Right cardiac atrium (tissue), 5 donors: ENCODE results near the gene LIMK2. TPM values are rescaled to one million over a fixed set of nuclear protein-coding genes. Genes with fewer than 3 reads are reported as not detected.

Experiments
- ATAC-seq, 2 donors: fragments of 200-7000 bp; cut with Tn5 transposase; one replicate each; pipeline versions ENCODE4 v1.8.0 to v1.9.1; 2020; ENCODE audit warnings: moderate library complexity in 2 of 2, mild to moderate bottlenecking in 1 of 2
- DNase-seq, 3 donors: peaks; one replicate each; pipeline ENCODE4 v3.0.0-alpha.2; 2020
- H3K27ac ChIP-seq: one replicate; pipeline ENCODE4 v1.5.1; 2013; ENCODE audit warnings: mild to moderate bottlenecking, low read length, control low read depth, moderate library complexity
- H3K27me3 ChIP-seq: one replicate; pipeline ENCODE4 v1.6.1; 2013; ENCODE audit not compliant: control insufficient read depth, insufficient read depth
- H3K4me1 ChIP-seq: one replicate; pipeline ENCODE4 v1.6.1; 2013; ENCODE audit warnings: low read length; ENCODE audit not compliant: control insufficient read depth, insufficient read depth
- H3K4me3 ChIP-seq: one replicate; pipeline ENCODE4 v1.5.1; 2013; ENCODE audit warnings: low read length, control low read depth
- H3K9me3 ChIP-seq: one replicate; pipeline ENCODE4 v1.6.1; 2013; ENCODE audit warnings: low read length; ENCODE audit not compliant: control insufficient read depth
- WGBS: extraction: QIAGEN DNeasy Blood & Tissue Kit; methylation state at CpG from one replicate; pipeline ENCODE4 v1.1.7; 2013; 5-methylcytosine and 5-hydroxymethylcytosine counted together
- intact Hi-C, 4 donors: fragments of 100-400 bp; cut with DNase I; formaldehyde crosslinking; loops; one replicate each; pipeline versions ENCODE4 v1.11.0 to v1.14.0; 2022 to 2023
- polyA plus RNA-seq: library from polyadenylated mRNA; stranded (reverse); fragments of 200-250 nt; gene quantifications from one replicate; pipeline ENCODE4 v1.2.3, GENCODE V29; 2013
- total RNA-seq, 4 donors: library from RNA; stranded (reverse); fragmentation: NEBNext Ultra II Directional; extraction: Animal tissue kit (Norgen Biotek cat#: 25700); gene quantifications; one replicate each; pipeline ENCODE4 v1.2.1, GENCODE V29; 2021
- donor health status: healthy with polysubstance abuse.
- donor health status: DM: no; HTN: yes; CAD: no.
- donor health status: DM: no; HTN: no; CAD: no.
- donor health status: DM: no; HTN: yes; CAD: no; lungs with severe emphysema.
- donor health status: DM: yes; HTN: yes; CAD: no.

Gene LIMK2
- total and polyA plus RNA-seq, 5 donors = 6.5 to 12.1 (median 10.2) TPM

GRCh38 chr22:31284281-31285155 lies 72.4 kb downstream of the LIMK2 start:
- intact Hi-C loops = no loop called here
- no peak overlapping the region for H3K27ac ChIP-seq
- no peaks in the 10 kb centered on the region for H3K4me1 ChIP-seq

GRCh38 chr22:31286360-31287255 lies 74.5 kb downstream of the LIMK2 start:
- ATAC-seq (no peak), DNase-seq (no peak)
- Histone ChIP-seq H3K9me3 (no peaks in the 10 kb centered on the region), H3K27me3 (no peaks in the 10 kb centered on the region), H3K4me3 (no peak overlapping the region), H3K4me1 (peaks cover 4% of the 10 kb centered on the region), H3K27ac (peak overlapping the region; percentile 3)
- WGBS = 86% methylated on average over 8 of the region's 8 CpGs
- intact Hi-C loops = no loop called here

More at GRCh38 chr22:31284281-31285155, 72.4 kb downstream of the LIMK2 start:
- Histone ChIP-seq H3K9me3 (no peaks in the 10 kb centered on the region), H3K27me3 (no peaks in the 10 kb centered on the region), H3K4me3 (no peak overlapping the region)
- DNase-seq = no peak
- ATAC-seq = peak in 1 of 2 donors; percentile 9
- WGBS = 39% methylated on average over 3 of the region's 3 CpGs

GRCh38 chr22:31287818-31288495 lies 75.9 kb downstream of the LIMK2 start:
- no peak for ATAC-seq
- no peaks in the 10 kb centered on the region for H3K27me3 ChIP-seq
- no peaks in the 10 kb centered on the region for H3K9me3 ChIP-seq
- 85% methylated on average over 6 of the region's 6 CpGs for WGBS
- peaks cover 4% of the 10 kb centered on the region for H3K4me1 ChIP-seq
- no peak overlapping the region for H3K4me3 ChIP-seq
- H3K27ac ChIP-seq = no peak overlapping the region
- intact Hi-C loops = no loop called here
- DNase-seq = no peak

- Histone ChIP-seq H3K9me3 (no peaks in the 10 kb centered on the region), H3K4me3 (no peak overlapping the region), H3K4me1 (peaks cover 4% of the 10 kb centered on the region), H3K27me3 (no peaks in the 10 kb centered on the region), H3K27ac (peak overlapping the region; percentile 70)
- ATAC-seq (no peak), DNase-seq (no peak)
- intact Hi-C loops = no loop called here
- 57% methylated on average over 5 of the region's 5 CpGs for WGBS
These were observed 76.6 kb downstream of the LIMK2 start for GRCh38 chr22:31288496-31289240.

GRCh38 chr22:31289344-31289743 lies 77.2 kb downstream of the LIMK2 start:
- Histone ChIP-seq H3K27ac (peak overlapping the region; percentile 70), H3K27me3 (no peaks in the 10 kb centered on the region), H3K4me3 (no peak overlapping the region), H3K4me1 (peaks cover 4% of the 10 kb centered on the region), H3K9me3 (no peaks in the 10 kb centered on the region)
- intact Hi-C loops = no loop called here
- peak in 1 of 3 donors; percentile 68 for DNase-seq
- 84% methylated on average over 13 of the region's 13 CpGs for WGBS
- ATAC-seq = no peak

- H3K4me1 ChIP-seq = peaks cover 4% of the 10 kb centered on the region
These were observed 78.7 kb downstream of the LIMK2 start for GRCh38 chr22:31290494-31291471.

GRCh38 chr22:31291481-31292235 lies 79.6 kb downstream of the LIMK2 start:
- intact Hi-C loops = no loop called here
- Histone ChIP-seq H3K27ac (peak overlapping the region; percentile 100), H3K9me3 (no peaks in the 10 kb centered on the region), H3K4me3 (peak overlapping the region; percentile 97), H3K27me3 (no peaks in the 10 kb centered on the region), H3K4me1 (peaks cover 4% of the 10 kb centered on the region)
- DNase-seq = peak in 1 of 3 donors; percentile 51
- WGBS = under 1% methylated on average over 20 of the region's 20 CpGs
- ATAC-seq = no peak

More at GRCh38 chr22:31290494-31291471, 78.7 kb downstream of the LIMK2 start:
- Histone ChIP-seq H3K27ac (peak overlapping the region; percentile 100), H3K9me3 (no peaks in the 10 kb centered on the region), H3K27me3 (no peaks in the 10 kb centered on the region), H3K4me3 (peak overlapping the region; percentile 97)
- under 1% methylated on average over 93 of the region's 95 CpGs for WGBS
- intact Hi-C loops = no loop called here
- peak; percentile 94 to 99 (median 97) for DNase-seq
- ATAC-seq = peak; percentile 95

- intact Hi-C loops = no loop called here
These were observed 80.3 kb downstream of the LIMK2 start, which contains the start of gene PIK3IP1 for GRCh38 chr22:31292236-31292989. Gene PIK3IP1, minus strand, starts transcription at chr22:31292488. Its CDS starts 144 bp downstream, at chr22:31292344.

More at GRCh38 chr22:31292236-31292989, 80.3 kb downstream of the LIMK2 start, which contains the start of gene PIK3IP1:
- Histone ChIP-seq H3K27me3 (no peaks in the 10 kb centered on the region), H3K4me3 (peak within 1 kb of the TSS; percentile 97), H3K9me3 (no peaks in the 10 kb centered on the region), H3K4me1 (peaks cover 4% of the 10 kb centered on the region), H3K27ac (peak within 1 kb of the TSS; percentile 100)
- DNase-seq (peak; percentile 86 to 96 (median 94)), ATAC-seq (peak; percentile 63 to 79)
- 22% methylated on average over 19 of the region's 19 CpGs for WGBS
